CD14-positive monocyte (primary cell): Measurements from ENCODE around the gene TCEANC2. TPM values are rescaled to one million over a fixed set of nuclear protein-coding genes. Genes with fewer than 3 reads are reported as not detected.

Experiments
- DNase-seq, 3 donors: peaks; one replicate each; pipeline ENCODE4 v3.0.0-alpha.2; 2011 to 2022
- H2AFZ ChIP-seq: 2 replicates; pipeline ENCODE4 v1.6.0; 2012; ENCODE audit warnings: mild to moderate bottlenecking, low read depth, low read length, inconsistent platforms; ENCODE audit not compliant: insufficient read depth, poor library complexity, severe bottlenecking
- H3K27ac ChIP-seq, 2 donors: 1 replicate in 1 of 2; 2 replicates in 1 of 2; pipeline ENCODE4 v1.5.1; 2012 to 2013; ENCODE audit warnings: low read length in 2 of 2, control low read depth in 1 of 2, inconsistent platforms in 1 of 2, low read depth in 1 of 2, mild to moderate bottlenecking in 1 of 2
- H3K27me3 ChIP-seq, 2 donors: one replicate each; pipeline versions ENCODE4 v1.6.0 to v1.6.1; 2011 to 2013; ENCODE audit warnings: low read length in 2 of 2; ENCODE audit not compliant: control insufficient read depth in 2 of 2, insufficient read depth in 2 of 2
- H3K36me3 ChIP-seq, 2 donors: replicated peaks in 1 of 2; 1 replicate in 1 of 2; 2 replicates in 1 of 2; pipeline versions ENCODE4 v1.5.1 to v1.6.1; 2012 to 2013; ENCODE audit warnings: low read length in 2 of 2, control low read depth in 1 of 2, inconsistent platforms in 1 of 2, mild to moderate bottlenecking in 1 of 2; ENCODE audit not compliant: insufficient read depth in 2 of 2, control insufficient read depth in 1 of 2
- H3K4me1 ChIP-seq, 2 donors: 1 replicate in 1 of 2; 2 replicates in 1 of 2; pipeline versions ENCODE4 v1.5.1 to v1.6.1; 2012 to 2013; ENCODE audit warnings: low read length in 2 of 2, control low read depth in 1 of 2, inconsistent platforms in 1 of 2, mild to moderate bottlenecking in 1 of 2, moderate library complexity in 1 of 2; ENCODE audit not compliant: insufficient read depth in 2 of 2, control insufficient read depth in 1 of 2
- H3K4me2 ChIP-seq: replicated peaks from 2 replicates; pipeline ENCODE3; 2012; ENCODE audit warnings: low read length, moderate library complexity, mild to moderate bottlenecking; ENCODE audit not compliant: poor library complexity, severe bottlenecking; ENCODE audit errors: extremely low read depth
- H3K4me3 ChIP-seq, 3 experiments: fragments of 200-600 bp in 1 of 3; sonication (generic) in 1 of 3; replicated peaks in 1 of 3; 1 replicate in 2 of 3; 2 replicates in 1 of 3; pipeline ENCODE4 v1.5.1; 2011 to 2013; ENCODE audit warnings: low read length in 3 of 3, mild to moderate bottlenecking in 3 of 3, control low read depth in 2 of 3, low read depth in 2 of 3, inconsistent platforms in 1 of 3, moderate library complexity in 1 of 3
- H3K79me2 ChIP-seq: 2 replicates; pipeline ENCODE4 v1.6.0; 2012; ENCODE audit warnings: mild to moderate bottlenecking, control low read depth, inconsistent platforms, low read length, moderate library complexity; ENCODE audit not compliant: insufficient read depth
- H3K9ac ChIP-seq: 2 replicates; pipeline ENCODE4 v1.6.0; 2017; ENCODE audit warnings: low read length, mild to moderate bottlenecking; ENCODE audit not compliant: insufficient read depth, poor library complexity, severe bottlenecking
- H3K9me3 ChIP-seq, 2 donors: replicated peaks in 1 of 2; 1 replicate in 1 of 2; 2 replicates in 1 of 2; pipeline versions ENCODE4 v1.5.1 to v1.6.1; 2012 to 2013; ENCODE audit warnings: low read length in 2 of 2, control low read depth in 1 of 2; ENCODE audit not compliant: control insufficient read depth in 1 of 2, insufficient read depth in 1 of 2
- H4K20me1 ChIP-seq: 2 replicates; pipeline ENCODE4 v1.6.0; 2012; ENCODE audit warnings: mild to moderate bottlenecking, low read length, control low read depth, moderate library complexity; ENCODE audit not compliant: insufficient read depth
- H3K27ac Mint-ChIP-seq, 7 donors: one replicate each; pipeline ENCODE4 v1.8.0; 2020; ENCODE audit warnings: mild to moderate bottlenecking in 7 of 7, mixed read lengths in 7 of 7, moderate library complexity in 6 of 7, inconsistent platforms in 2 of 7
- H3K27me3 Mint-ChIP-seq, 3 donors: one replicate each; pipeline ENCODE4 v1.8.0; 2021 to 2022; ENCODE audit warnings: low read depth in 3 of 3, mild to moderate bottlenecking in 3 of 3, mixed read lengths in 3 of 3, moderate library complexity in 3 of 3, inconsistent platforms in 1 of 3
- H3K36me3 Mint-ChIP-seq, 2 donors: one replicate each; pipeline ENCODE4 v1.8.0; 2020; ENCODE audit warnings: mixed read lengths in 2 of 2, inconsistent platforms in 1 of 2, mild to moderate bottlenecking in 1 of 2
- H3K4me1 Mint-ChIP-seq: one replicate; pipeline ENCODE4 v1.8.0; 2020; ENCODE audit warnings: mild to moderate bottlenecking, mixed read lengths
- H3K4me3 Mint-ChIP-seq, 2 donors: one replicate each; pipeline ENCODE4 v1.8.0; 2020; ENCODE audit warnings: mild to moderate bottlenecking in 2 of 2, mixed read lengths in 2 of 2, moderate library complexity in 1 of 2
- H3K9me3 Mint-ChIP-seq, 7 donors: one replicate each; pipeline ENCODE4 v1.8.0; 2020 to 2022; ENCODE audit warnings: mixed read lengths in 7 of 7, mild to moderate bottlenecking in 6 of 7, moderate library complexity in 6 of 7, inconsistent platforms in 2 of 7
- whole genome bisulfite sequencing: methylation state at CpG from one replicate; pipeline ENCODE4 v1.1.5; 2013; ENCODE audit warnings: missing lambda C conversion rate; ENCODE audit not compliant: insufficient coverage; 5-methylcytosine and 5-hydroxymethylcytosine counted together
- intact Hi-C, 2 donors: fragments of 100-400 bp; cut with micrococcal nuclease; formaldehyde crosslinking; loops; one replicate each; pipeline versions ENCODE4 v1.15.0 to v1.15.1; 2023
- polyA plus RNA-seq, 3 donors: library from polyadenylated mRNA; depleted of rRNA in 1 of 3; unstranded in 2 of 3; stranded (reverse) in 1 of 3; fragments of 300-500 nt in 2 of 3; fragments of >200 nt in 1 of 3; fragmentation: Illumina TruSeq in 2 of 3; gene quantifications; 1 replicate in 2 of 3; 2 replicates in 1 of 3; pipeline ENCODE4 v1.2.3, GENCODE V29; 2012 to 2021
- TF ChIP-seq, protein P1 (sequence below): fragments of 200-600 bp; IDR thresholded peaks from one replicate; pipeline ENCODE4 v1.8.0; 2022; ENCODE audit warnings: antibody characterized with exemption, mild to moderate bottlenecking

The TCEANC2 gene
- polyA plus RNA-seq, 3 donors = 3.0 to 6.7 (median 3.8) TPM

- H3K4me1 ChIP-seq = no peaks in the 10 kb centered on the region
These were observed 45.8 kb upstream of the TCEANC2 start for GRCh38 chr1:54007613-54008012.

GRCh38 chr1:54008876-54009275 lies 44.5 kb upstream of the TCEANC2 start:
- peaks cover 0 to 6% of the 10 kb centered on the region in 2 donors for H3K9me3 ChIP-seq
- H3K4me3 ChIP-seq = no peak overlapping the region
- Mint-ChIP-seq H3K4me1 (no peaks in the 10 kb centered on the region), H3K9me3 (peaks cover 0 to 7% (median 2%) of the 10 kb centered on the region in 7 donors), H3K36me3 (no peaks in the 10 kb centered on the region), H3K27ac (no peak overlapping the region), H3K4me3 (no peak overlapping the region), H3K27me3 (peaks cover 3 to 13% (median 8%) of the 10 kb centered on the region in 3 donors)
- H2AFZ ChIP-seq = no peak overlapping the region
- no peaks in the 10 kb centered on the region for H3K36me3 ChIP-seq
- no peaks in the 10 kb centered on the region for H4K20me1 ChIP-seq
- intact Hi-C loops = no loop called here
- H3K27ac ChIP-seq = no peak overlapping the region
- no peaks in the 10 kb centered on the region for H3K79me2 ChIP-seq
- H3K4me2 ChIP-seq = no peak overlapping the region
- H3K9ac ChIP-seq = no peak overlapping the region
- no peaks in the 10 kb centered on the region for H3K27me3 ChIP-seq
- WGBS = 94% methylated on average over 13 of the region's 13 CpGs
- TF ChIP-seq, protein P1, sequence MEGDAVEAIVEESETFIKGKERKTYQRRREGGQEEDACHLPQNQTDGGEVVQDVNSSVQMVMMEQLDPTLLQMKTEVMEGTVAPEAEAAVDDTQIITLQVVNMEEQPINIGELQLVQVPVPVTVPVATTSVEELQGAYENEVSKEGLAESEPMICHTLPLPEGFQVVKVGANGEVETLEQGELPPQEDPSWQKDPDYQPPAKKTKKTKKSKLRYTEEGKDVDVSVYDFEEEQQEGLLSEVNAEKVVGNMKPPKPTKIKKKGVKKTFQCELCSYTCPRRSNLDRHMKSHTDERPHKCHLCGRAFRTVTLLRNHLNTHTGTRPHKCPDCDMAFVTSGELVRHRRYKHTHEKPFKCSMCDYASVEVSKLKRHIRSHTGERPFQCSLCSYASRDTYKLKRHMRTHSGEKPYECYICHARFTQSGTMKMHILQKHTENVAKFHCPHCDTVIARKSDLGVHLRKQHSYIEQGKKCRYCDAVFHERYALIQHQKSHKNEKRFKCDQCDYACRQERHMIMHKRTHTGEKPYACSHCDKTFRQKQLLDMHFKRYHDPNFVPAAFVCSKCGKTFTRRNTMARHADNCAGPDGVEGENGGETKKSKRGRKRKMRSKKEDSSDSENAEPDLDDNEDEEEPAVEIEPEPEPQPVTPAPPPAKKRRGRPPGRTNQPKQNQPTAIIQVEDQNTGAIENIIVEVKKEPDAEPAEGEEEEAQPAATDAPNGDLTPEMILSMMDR = no peak
- no peak for DNase-seq
- H3K4me1 ChIP-seq = no peaks in the 10 kb centered on the region

More at GRCh38 chr1:54007613-54008012, 45.8 kb upstream of the TCEANC2 start:
- no peak overlapping the region for H3K9ac ChIP-seq
- intact Hi-C loops = no loop called here
- peaks cover 3 to 10% (median 8%) of the 10 kb centered on the region in 3 donors for H3K27me3 Mint-ChIP-seq
- H3K9me3 Mint-ChIP-seq = peaks cover 2 to 12% (median 5%) of the 10 kb centered on the region in 7 donors
- no peak overlapping the region for H3K27ac Mint-ChIP-seq
- TF ChIP-seq, protein P1 = no peak
- no peaks in the 10 kb centered on the region for H3K36me3 Mint-ChIP-seq
- no peaks in the 10 kb centered on the region for H3K27me3 ChIP-seq
- H3K4me1 Mint-ChIP-seq = no peaks in the 10 kb centered on the region
- no peak overlapping the region for H3K27ac ChIP-seq
- no peaks in the 10 kb centered on the region for H4K20me1 ChIP-seq
- no peak for DNase-seq
- no peak overlapping the region for H3K4me3 Mint-ChIP-seq
- H3K36me3 ChIP-seq = no peaks in the 10 kb centered on the region
- H3K9me3 ChIP-seq = peaks cover 0 to 10% of the 10 kb centered on the region in 2 donors
- no peaks in the 10 kb centered on the region for H3K79me2 ChIP-seq
- H2AFZ ChIP-seq = no peak overlapping the region
- H3K4me2 ChIP-seq = no peak overlapping the region
- WGBS = 83% methylated on average over 1 of the region's 4 CpGs
- H3K4me3 ChIP-seq = no peak overlapping the region
